GM12878 (cell line): ENCODE data around the gene YTHDF2. TPM values are rescaled to one million over a fixed set of nuclear protein-coding genes. Genes with fewer than 3 reads are reported as not detected.

Experiments used
- ATAC-seq: fragments of 200-7000 bp; cut with Tn5 transposase; 3 replicates; pipeline ENCODE4 v1.9.1; 2020; ENCODE audit warnings: mild to moderate bottlenecking, moderate library complexity
- BruUV-seq: library from RNA; stranded (reverse); fragments of 400-500 nt; replicated peaks from 2 replicates; lab custom pipeline; 2021; lab: Mats Ljungman, UMichigan
- CTCF ChIA-PET: fragments of 300-600 bp; sonication (Branson Sonifier 250); formaldehyde crosslinking; extraction: SDS; loops from one replicate; lab custom pipeline; 2021; ENCODE audit warnings: inconsistent platforms; lab: Yijun Ruan, JAX
- POLR2A ChIA-PET: fragments of 350-600 bp; formaldehyde crosslinking; extraction: SDS; loops from one replicate; lab custom pipeline; 2021; ENCODE audit warnings: inconsistent platforms; lab: Charles Lee
- RAD21 ChIA-PET: fragments of 300-600 bp; sonication (Branson Sonifier 250); formaldehyde crosslinking; loops from one replicate; lab custom pipeline; 2023; ENCODE audit warnings: antibody characterized with exemption; ENCODE audit not compliant: unreplicated experiment; lab: Charles Lee
- SMC1A ChIA-PET: fragments of 300-600 bp; sonication (Branson Sonifier 250); formaldehyde crosslinking; loops from one replicate; lab custom pipeline; 2023; ENCODE audit not compliant: unreplicated experiment, uncharacterized antibody; lab: Charles Lee
- DNase-seq: peaks from one replicate; pipeline ENCODE4 v3.0.0-alpha.2; 2011; ENCODE audit warnings: low read depth, low spot score
- FAIRE-seq: peaks from 3 replicates; lab custom pipeline; 2011; peaks lifted over from hg19 to GRCh38; lab: Jason Lieb, UNC
- H2AFZ ChIP-seq: 2 replicates; pipeline ENCODE4 v1.6.0; 2011; ENCODE audit warnings: low read depth, low read length, control low read depth; ENCODE audit not compliant: control insufficient read depth
- H3K27ac ChIP-seq: 2 replicates; pipeline ENCODE4 v1.5.1; 2011; ENCODE audit warnings: control low read depth; ENCODE audit not compliant: control insufficient read depth, insufficient read depth
- H3K27me3 ChIP-seq, 2 experiments: replicated peaks in 1 of 2; 2 replicates each; pipeline versions ENCODE4 v1.6.0 to v1.6.1; 2011; ENCODE audit warnings: low read length in 1 of 2; ENCODE audit not compliant: control insufficient read depth in 2 of 2, insufficient read depth in 2 of 2
- H3K36me3 ChIP-seq, 2 experiments: 2 replicates each; pipeline ENCODE4 v1.5.1; 2011; ENCODE audit warnings: low read length in 1 of 2; ENCODE audit not compliant: control insufficient read depth in 2 of 2, insufficient read depth in 2 of 2
- H3K4me1 ChIP-seq: 2 replicates; pipeline ENCODE4 v1.6.1; 2011; ENCODE audit warnings: mild to moderate bottlenecking, low read length, moderate library complexity, mixed read lengths; ENCODE audit not compliant: control insufficient read depth, insufficient read depth
- H3K4me2 ChIP-seq: 2 replicates; pipeline ENCODE4 v1.6.0; 2011; ENCODE audit warnings: control low read depth; ENCODE audit not compliant: control insufficient read depth, insufficient read depth
- H3K4me3 ChIP-seq: fragments of 200-600 bp; sonication (generic); 2 replicates; pipeline ENCODE4 v1.5.1; 2016
- H3K79me2 ChIP-seq: 2 replicates; pipeline ENCODE4 v1.6.0; 2011; ENCODE audit warnings: low read length; ENCODE audit not compliant: control insufficient read depth, insufficient read depth
- H3K9ac ChIP-seq: 2 replicates; pipeline ENCODE4 v1.8.0; 2011; ENCODE audit warnings: low read length, control low read depth, mixed read lengths; ENCODE audit not compliant: control insufficient read depth, insufficient read depth
- H3K9me3 ChIP-seq: replicated peaks from 3 replicates; pipeline ENCODE4 v1.5.1; 2011; ENCODE audit warnings: mild to moderate bottlenecking, low read length; ENCODE audit not compliant: control insufficient read depth, insufficient read depth
- H4K20me1 ChIP-seq: 2 replicates; pipeline ENCODE4 v1.6.0; 2011; ENCODE audit not compliant: control insufficient read depth, insufficient read depth
- BACH1 ChIP-seq: fragments of 450-650 bp; IDR thresholded peaks from 2 replicates; pipeline ENCODE4 v1.6.1; 2017; ENCODE audit warnings: mild to moderate bottlenecking, borderline replicate concordance
- BHLHE40 ChIP-seq, 2 experiments: fragments of 450-650 bp in 1 of 2; IDR thresholded peaks; 2 replicates each; pipeline ENCODE4 v1.6.1; 2011 to 2017; ENCODE audit warnings: low read depth in 2 of 2, borderline replicate concordance in 1 of 2, improper control_type of control experiment in 1 of 2, low read length in 1 of 2, mild to moderate bottlenecking in 1 of 2
- CBFB ChIP-seq: IDR thresholded peaks from 2 replicates; pipeline ENCODE4 v1.6.1; 2016; ENCODE audit warnings: antibody characterized with exemption, low read depth
- E4F1 ChIP-seq: fragments of 450-650 bp; IDR thresholded peaks from 2 replicates; pipeline ENCODE4 v1.6.1; 2018; ENCODE audit warnings: borderline replicate concordance, mild to moderate bottlenecking; ENCODE audit not compliant: partially characterized antibody
- EZH2 ChIP-seq: IDR thresholded peaks from 2 replicates; pipeline ENCODE4 v1.6.1; 2012; ENCODE audit warnings: low read depth, mild to moderate bottlenecking, control low read depth, inconsistent platforms, low read length, borderline replicate concordance; ENCODE audit not compliant: control insufficient read depth
- HDGF ChIP-seq: fragments of 450-650 bp; IDR thresholded peaks from 2 replicates; pipeline ENCODE4 v1.6.1; 2016; ENCODE audit warnings: antibody characterized with exemption
- IKZF1 ChIP-seq: fragments of 450-650 bp; conservative IDR thresholded peaks from 2 replicates; pipeline ENCODE4 v1.6.1; 2017; ENCODE audit warnings: antibody characterized with exemption, mild to moderate bottlenecking
- POLR2A ChIP-seq: IDR thresholded peaks from 2 replicates; pipeline ENCODE4 v1.6.1; 2011; ENCODE audit warnings: low read depth, mild to moderate bottlenecking, low read length
- RELA ChIP-seq: fragments of 450-650 bp; IDR thresholded peaks from 2 replicates; pipeline ENCODE4 v1.8.0; 2014; ENCODE audit warnings: borderline replicate concordance; ENCODE audit not compliant: partially characterized antibody
- SIX5 ChIP-seq: IDR thresholded peaks from 2 replicates; pipeline ENCODE4 v1.6.1; 2011; ENCODE audit warnings: mild to moderate bottlenecking, low read depth, low read length, moderate library complexity; ENCODE audit not compliant: severe bottlenecking
- SRF ChIP-seq, 2 experiments: IDR thresholded peaks; 2 replicates each; pipeline ENCODE4 v1.6.1; 2011; ENCODE audit warnings: low read depth in 2 of 2, low read length in 2 of 2, mild to moderate bottlenecking in 1 of 2, moderate library complexity in 1 of 2
- WGBS: methylation state at CpG from one replicate; pipeline ENCODE4 v1.1.6; 2016; ENCODE audit warnings: low lambda C conversion rate; ENCODE audit not compliant: insufficient replicate concordance, insufficient coverage; ENCODE audit errors: missing lambda C conversion rate; 5-methylcytosine and 5-hydroxymethylcytosine counted together
- in situ Hi-C: fragments of 300-500 bp; cut with MboI; formaldehyde crosslinking; loops from 9 replicates; pipeline ENCODE4 v1.14.3; 2018; ENCODE audit warnings: mixed read lengths
- intact Hi-C: fragments of 100-400 bp; cut with micrococcal nuclease; formaldehyde crosslinking; loops from one replicate; pipeline ENCODE4 v1.14.2; 2022; ENCODE audit not compliant: unreplicated experiment
- polyA plus RNA-seq, 11 experiments: library from polyadenylated mRNA; depleted of rRNA in 4 of 11; unstranded in 6 of 11; stranded (reverse) in 5 of 11; fragments of >200 nt; fragmentation: Nextera tagmentation in 4 of 11; fragmentation: Illumina TruSeq in 1 of 11; extraction: Ambion mirVana in 4 of 11; extraction: Trizol in 1 of 11; gene quantifications; 1 replicate in 1 of 11; 2 replicates in 10 of 11; pipeline versions ENCODE4 v1.2.1 to v1.2.3, GENCODE V29; 2011 to 2016; ENCODE audit warnings: inconsistent platforms in 2 of 11, missing spikeins in 2 of 11, low read depth in 1 of 11
- total RNA-seq, 4 experiments: library from RNA; depleted of rRNA in 3 of 4; stranded (reverse); fragments of >200 nt in 3 of 4; fragmentation: Illumina TruSeq in 1 of 4; extraction: Trizol in 1 of 4; gene quantifications; 2 replicates each; pipeline versions ENCODE4 v1.2.1 to v1.2.3, GENCODE V29; 2013 to 2021
- TF ChIP-seq, protein P1 (sequence below): IDR thresholded peaks from 2 replicates; pipeline ENCODE4 v1.6.1; 2011; ENCODE audit warnings: mild to moderate bottlenecking, low read depth, low read length, moderate library complexity; ENCODE audit not compliant: insufficient replicate concordance
- TF ChIP-seq, protein P2 (sequence below): fragments of 450-650 bp; IDR thresholded peaks from 2 replicates; pipeline ENCODE4 v1.6.1; 2016; ENCODE audit warnings: mild to moderate bottlenecking

Gene YTHDF2
- total and polyA plus RNA-seq, 10 of the 15 experiments (the other 5 are each of a cell fraction or from before 2014, with no cell fraction given), result 42.4 to 121 (median 66.9) TPM

GRCh38 chr1:28775121-28775942, 38.6 kb downstream of the YTHDF2 start:
- in situ Hi-C loops, result no loop called here
- CTCF ChIA-PET, result interaction anchor here (0.6 to 4.0 kb wide), 11 partner anchors 10 to 427 kb away, joined by 3 to 39 read pairs (median 5); partner anchors contain the start of genes SRSF4 and YTHDF2

More at GRCh38 chr1:28775121-28775942, 38.6 kb downstream of the YTHDF2 start:
- peak overlapping the region; percentile 73 for H3K4me2 ChIP-seq
- ATAC-seq (peak; percentile 98), FAIRE-seq (peak; percentile 38), DNase-seq (no peak)
- 18% methylated on average over 39 of the region's 39 CpGs for WGBS
- H4K20me1 ChIP-seq, result no peaks in the 10 kb centered on the region
- ChIA-PET POLR2A (interaction anchor here (0.5 to 1.6 kb wide), 6 partner anchors 10 to 132 kb away, joined by 3 to 5 read pairs (median 4); partner anchors contain the start of genes TAF12 and YTHDF2), SMC1A (interaction anchor here (0.7 to 3.0 kb wide), 11 partner anchors 9 to 427 kb away, joined by 3 to 19 read pairs (median 4); partner anchors contain the start of gene YTHDF2), RAD21 (interaction anchor here (0.8 to 2.3 kb wide), 4 partner anchors 10 to 132 kb away, joined by 3 to 11 read pairs (median 6); partner anchors contain the start of gene TAF12)
- H3K4me3 ChIP-seq, result peak overlapping the region; percentile 7; the same call in 1 of the 2 replicates
- H3K4me1 ChIP-seq, result no peaks in the 10 kb centered on the region
- peaks cover 0 to 13% of the 10 kb centered on the region in 2 experiments for H3K36me3 ChIP-seq
- H3K27ac ChIP-seq, result no peak overlapping the region
- H2AFZ ChIP-seq, result peak overlapping the region; percentile 78
- H3K79me2 ChIP-seq, result no peaks in the 10 kb centered on the region
- no peak for TF ChIP-seq EZH2
- 0 out of 2 replicates have a peak, but pooled peaks have one; percentile 42 for TF ChIP-seq HDGF
- TF ChIP-seq BHLHE40 (IDR thresholded peaks at IDR 0.05; ENCODE audit: borderline replicate concordance in 1 of 2, low read depth in 2 of 2, low read length in 1 of 2), result peak in 1 of 2 experiments; percentile 19; a peak in 1 of 4 replicates
- TF ChIP-seq E4F1, result no peak
- TF ChIP-seq RELA, result no peak
- TF ChIP-seq, protein P1, sequence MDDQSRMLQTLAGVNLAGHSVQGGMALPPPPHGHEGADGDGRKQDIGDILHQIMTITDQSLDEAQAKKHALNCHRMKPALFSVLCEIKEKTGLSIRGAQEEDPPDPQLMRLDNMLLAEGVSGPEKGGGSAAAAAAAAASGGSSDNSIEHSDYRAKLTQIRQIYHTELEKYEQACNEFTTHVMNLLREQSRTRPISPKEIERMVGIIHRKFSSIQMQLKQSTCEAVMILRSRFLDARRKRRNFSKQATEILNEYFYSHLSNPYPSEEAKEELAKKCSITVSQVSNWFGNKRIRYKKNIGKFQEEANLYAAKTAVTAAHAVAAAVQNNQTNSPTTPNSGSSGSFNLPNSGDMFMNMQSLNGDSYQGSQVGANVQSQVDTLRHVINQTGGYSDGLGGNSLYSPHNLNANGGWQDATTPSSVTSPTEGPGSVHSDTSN, result no peak
- TF ChIP-seq BACH1, result peak; percentile 49; the same call in 1 of the 2 replicates
- 0 out of 2 replicates have a peak, but pooled peaks have one; percentile 27 for TF ChIP-seq IKZF1
- TF ChIP-seq POLR2A, result peak; percentile 67
- no peak for TF ChIP-seq SIX5
- no peak for TF ChIP-seq CBFB
- peak in 1 of 2 experiments; percentile 24; a peak in 1 of 4 replicates for TF ChIP-seq SRF (IDR thresholded peaks at IDR 0.05; ENCODE audit: low read depth in 2 of 2, low read length in 2 of 2)
- TF ChIP-seq, protein P2, sequence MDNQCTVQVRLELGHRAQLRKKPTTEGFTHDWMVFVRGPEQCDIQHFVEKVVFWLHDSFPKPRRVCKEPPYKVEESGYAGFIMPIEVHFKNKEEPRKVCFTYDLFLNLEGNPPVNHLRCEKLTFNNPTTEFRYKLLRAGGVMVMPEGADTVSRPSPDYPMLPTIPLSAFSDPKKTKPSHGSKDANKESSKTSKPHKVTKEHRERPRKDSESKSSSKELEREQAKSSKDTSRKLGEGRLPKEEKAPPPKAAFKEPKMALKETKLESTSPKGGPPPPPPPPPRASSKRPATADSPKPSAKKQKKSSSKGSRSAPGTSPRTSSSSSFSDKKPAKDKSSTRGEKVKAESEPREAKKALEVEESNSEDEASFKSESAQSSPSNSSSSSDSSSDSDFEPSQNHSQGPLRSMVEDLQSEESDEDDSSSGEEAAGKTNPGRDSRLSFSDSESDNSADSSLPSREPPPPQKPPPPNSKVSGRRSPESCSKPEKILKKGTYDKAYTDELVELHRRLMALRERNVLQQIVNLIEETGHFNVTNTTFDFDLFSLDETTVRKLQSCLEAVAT, result peak; percentile 41; the same call in 1 of the 2 replicates
- H3K27me3 ChIP-seq, result no peaks in the 10 kb centered on the region
- BruUV-seq, result no TSS peak
- H3K9me3 ChIP-seq, result no peaks in the 10 kb centered on the region
- intact Hi-C loops, result no loop called here
- no peak overlapping the region for H3K9ac ChIP-seq
